B cell (primary cell): ENCODE measurements around the gene TFF1. TPM values are rescaled to one million over a fixed set of nuclear protein-coding genes. Genes with fewer than 3 reads are reported as not detected.

Experiments
- ATAC-seq: fragments of 200-7000 bp; cut with Tn5 transposase; one replicate; pipeline ENCODE4 v1.10.0; 2021; ENCODE audit warnings: low read depth, mild to moderate bottlenecking, moderate number of reproducible peaks, moderate library complexity
- CTCF ChIA-PET: fragments of 350-600 bp; sonication (Branson Sonifier 250); formaldehyde crosslinking; loops from one replicate; lab custom pipeline; 2021; ENCODE audit warnings: antibody characterized with exemption, inconsistent platforms; lab: Charles Lee
- POLR2A ChIA-PET: fragments of 350-600 bp; sonication (Branson Sonifier 250); formaldehyde crosslinking; loops from one replicate; lab custom pipeline; 2021; ENCODE audit warnings: antibody characterized with exemption; lab: Charles Lee
- DNase-seq: peaks from one replicate; pipeline ENCODE4 v3.0.0; 2013
- H2AFZ ChIP-seq: 2 replicates; pipeline ENCODE4 v1.6.1; 2012; ENCODE audit warnings: mild to moderate bottlenecking, low read depth, low read length; ENCODE audit not compliant: insufficient read depth, poor library complexity, severe bottlenecking
- H3K27ac ChIP-seq, 2 donors: 1 replicate in 1 of 2; 2 replicates in 1 of 2; pipeline ENCODE4 v1.5.1; 2012 to 2013; ENCODE audit warnings: low read length in 2 of 2, mild to moderate bottlenecking in 2 of 2, moderate library complexity in 1 of 2
- H3K27me3 ChIP-seq, 4 experiments: fragments of 200-600 bp in 1 of 4; sonication (generic) in 1 of 4; replicated peaks in 1 of 4; 1 replicate in 2 of 4; 2 replicates in 2 of 4; pipeline versions ENCODE4 v1.6.1 to v1.7.0; 2013 to 2016; ENCODE audit warnings: low read length in 3 of 4, mild to moderate bottlenecking in 2 of 4, mixed read lengths in 1 of 4, moderate library complexity in 1 of 4; ENCODE audit not compliant: insufficient read depth in 4 of 4, control insufficient read depth in 3 of 4; ENCODE audit errors: control extremely low read depth in 1 of 4
- H3K36me3 ChIP-seq, 2 experiments: replicated peaks in 1 of 2; 1 replicate in 1 of 2; 2 replicates in 1 of 2; pipeline versions ENCODE4 v1.6.1 to v1.7.1; 2013; ENCODE audit warnings: low read length in 1 of 2; ENCODE audit not compliant: insufficient read depth in 2 of 2, control insufficient read depth in 1 of 2; ENCODE audit errors: control extremely low read depth in 1 of 2, extremely low read depth in 1 of 2
- H3K4me1 ChIP-seq, 2 donors: fragments of 200-600 bp in 1 of 2; sonication (generic) in 1 of 2; 1 replicate in 1 of 2; 2 replicates in 1 of 2; pipeline versions ENCODE4 v1.5.1 to v1.6.1; 2013 to 2017; ENCODE audit warnings: low read length in 2 of 2; ENCODE audit not compliant: control insufficient read depth in 2 of 2, insufficient read depth in 2 of 2
- H3K4me2 ChIP-seq: replicated peaks from 2 replicates; pipeline ENCODE3; 2012; ENCODE audit warnings: mild to moderate bottlenecking, low read depth, low read length; ENCODE audit not compliant: poor library complexity, severe bottlenecking
- H3K4me3 ChIP-seq, 5 experiments: fragments of 200-600 bp in 1 of 5; sonication (generic) in 1 of 5; 1 replicate in 3 of 5; 2 replicates in 2 of 5; pipeline versions ENCODE4 v1.5.1 to v1.7.0; 2011 to 2016; ENCODE audit warnings: low read length in 4 of 5, mild to moderate bottlenecking in 4 of 5, low read depth in 2 of 5, control low read depth in 1 of 5, moderate library complexity in 1 of 5; ENCODE audit not compliant: insufficient read depth in 1 of 5; ENCODE audit errors: control extremely low read depth in 1 of 5, extremely low read depth in 1 of 5
- H3K79me2 ChIP-seq: fragments of 200-600 bp; sonication (generic); one replicate; pipeline ENCODE4 v1.6.0; 2016; ENCODE audit warnings: low read length; ENCODE audit not compliant: control insufficient read depth, insufficient read depth
- H3K9ac ChIP-seq: fragments of 200-600 bp; sonication (generic); 2 replicates; pipeline ENCODE4 v1.6.1; 2017; ENCODE audit warnings: mild to moderate bottlenecking, low read length, moderate library complexity
- H3K9me3 ChIP-seq, 3 donors: one replicate each; pipeline versions ENCODE4 v1.6.1 to v1.7.1; 2013; ENCODE audit warnings: low read length in 2 of 3; ENCODE audit not compliant: control insufficient read depth in 2 of 3, insufficient read depth in 1 of 3; ENCODE audit errors: control extremely low read depth in 1 of 3
- H4K20me1 ChIP-seq: 2 replicates; pipeline ENCODE4 v1.6.0; 2012; ENCODE audit warnings: mild to moderate bottlenecking, low read length; ENCODE audit not compliant: insufficient read depth, control insufficient read depth, poor library complexity, severe bottlenecking
- H3K27ac Mint-ChIP-seq: one replicate; pipeline ENCODE4 v1.8.0; 2021; ENCODE audit warnings: mixed read lengths
- H3K27me3 Mint-ChIP-seq: one replicate; pipeline ENCODE4 v1.8.0; 2021; ENCODE audit warnings: mixed read lengths
- H3K4me1 Mint-ChIP-seq: one replicate; pipeline ENCODE4 v1.8.0; 2021; ENCODE audit warnings: mixed read lengths
- H3K4me3 Mint-ChIP-seq: one replicate; pipeline ENCODE4 v1.8.0; 2021; ENCODE audit warnings: mixed read lengths
- H3K9me3 Mint-ChIP-seq: one replicate; pipeline ENCODE4 v1.8.0; 2022; ENCODE audit warnings: mixed read lengths; ENCODE audit not compliant: insufficient read depth
- EZH2 ChIP-seq: IDR thresholded peaks from 2 replicates; pipeline ENCODE4 v1.6.1; 2012; ENCODE audit warnings: borderline replicate concordance, low read depth, mild to moderate bottlenecking, moderate library complexity, low read length; ENCODE audit not compliant: insufficient read depth, poor library complexity, severe bottlenecking
- WGBS: methylation state at CpG from one replicate; pipeline ENCODE4 v1.1.5; 2013; ENCODE audit warnings: missing lambda C conversion rate; ENCODE audit not compliant: insufficient coverage; 5-methylcytosine and 5-hydroxymethylcytosine counted together
- intact Hi-C: fragments of 100-400 bp; cut with micrococcal nuclease; formaldehyde crosslinking; loops from one replicate; pipeline ENCODE4 v1.10.0; 2022
- polyA plus RNA-seq: library from polyadenylated mRNA; depleted of rRNA; stranded (reverse); fragments of >200 nt; gene quantifications from 2 replicates; pipeline ENCODE4 v1.2.3, GENCODE V29; 2012
- total RNA-seq, 2 donors: library from RNA; stranded (reverse); fragments of 120-200 nt in 1 of 2; gene quantifications; 1 replicate in 1 of 2; 2 replicates in 1 of 2; pipeline versions ENCODE4 v1.2.3 to v1.2.4, GENCODE V29; 2013 to 2022
- TF ChIP-seq, protein P1 (sequence below): fragments of 200-600 bp; IDR thresholded peaks from one replicate; pipeline ENCODE4 v1.8.0; 2022; ENCODE audit warnings: antibody characterized with exemption, mild to moderate bottlenecking

TFF1 gene
- total and polyA plus RNA-seq, 2 donors (not counting 1 experiment from before 2014, with no cell fraction given) = not detected

DNA sequence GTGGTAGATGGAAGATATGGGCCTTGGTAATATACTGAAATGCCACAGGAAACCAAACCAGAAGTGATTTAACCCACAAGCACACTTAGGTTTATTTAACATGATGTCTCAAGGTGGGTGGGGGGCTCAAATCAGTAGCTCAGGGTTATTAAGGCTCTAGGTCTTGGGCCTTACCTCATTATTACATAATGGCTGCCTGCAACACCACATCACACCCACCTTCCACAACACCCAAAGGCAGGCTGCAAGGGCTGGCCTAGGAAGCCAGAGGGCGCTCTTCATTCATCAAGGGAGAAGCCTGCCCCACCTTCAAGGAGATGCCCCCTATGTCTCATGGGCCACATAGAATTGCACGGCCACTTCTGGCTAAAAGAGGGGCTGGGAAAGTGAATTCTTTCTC, 6.0 kb downstream of the TFF1 start:
- ATAC-seq = no peak
- H3K9me3 Mint-ChIP-seq = peaks cover 4% of the 10 kb centered on the region
- H3K36me3 ChIP-seq = no peaks in the 10 kb centered on the region
- H3K27ac ChIP-seq = no peak overlapping the region
- H2AFZ ChIP-seq = no peak overlapping the region
- H3K27me3 ChIP-seq = peaks cover 0 to 17% (median 4%) of the 10 kb centered on the region in 4 experiments
- no peak overlapping the region for H3K4me2 ChIP-seq
- ChIA-PET POLR2A (no interaction called here), CTCF (interaction anchor here (1.8 kb wide), 1 partner anchor 176 kb away, joined by 11 read pairs; no protein-coding TSS in a partner anchor)
- 100% methylated on average over 1 of the region's 2 CpGs for WGBS
- peaks cover 43% of the 10 kb centered on the region for H3K27me3 Mint-ChIP-seq
- H3K9ac ChIP-seq = no peak overlapping the region
- no peaks in the 10 kb centered on the region for H3K4me1 Mint-ChIP-seq
- TF ChIP-seq EZH2 = no peak
- TF ChIP-seq, protein P1, sequence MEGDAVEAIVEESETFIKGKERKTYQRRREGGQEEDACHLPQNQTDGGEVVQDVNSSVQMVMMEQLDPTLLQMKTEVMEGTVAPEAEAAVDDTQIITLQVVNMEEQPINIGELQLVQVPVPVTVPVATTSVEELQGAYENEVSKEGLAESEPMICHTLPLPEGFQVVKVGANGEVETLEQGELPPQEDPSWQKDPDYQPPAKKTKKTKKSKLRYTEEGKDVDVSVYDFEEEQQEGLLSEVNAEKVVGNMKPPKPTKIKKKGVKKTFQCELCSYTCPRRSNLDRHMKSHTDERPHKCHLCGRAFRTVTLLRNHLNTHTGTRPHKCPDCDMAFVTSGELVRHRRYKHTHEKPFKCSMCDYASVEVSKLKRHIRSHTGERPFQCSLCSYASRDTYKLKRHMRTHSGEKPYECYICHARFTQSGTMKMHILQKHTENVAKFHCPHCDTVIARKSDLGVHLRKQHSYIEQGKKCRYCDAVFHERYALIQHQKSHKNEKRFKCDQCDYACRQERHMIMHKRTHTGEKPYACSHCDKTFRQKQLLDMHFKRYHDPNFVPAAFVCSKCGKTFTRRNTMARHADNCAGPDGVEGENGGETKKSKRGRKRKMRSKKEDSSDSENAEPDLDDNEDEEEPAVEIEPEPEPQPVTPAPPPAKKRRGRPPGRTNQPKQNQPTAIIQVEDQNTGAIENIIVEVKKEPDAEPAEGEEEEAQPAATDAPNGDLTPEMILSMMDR = no peak
- H3K4me3 Mint-ChIP-seq = no peak overlapping the region
- intact Hi-C loops = no loop called here
- no peaks in the 10 kb centered on the region for H3K79me2 ChIP-seq
- no peak for DNase-seq
- no peak overlapping the region for H3K27ac Mint-ChIP-seq
- H4K20me1 ChIP-seq = no peaks in the 10 kb centered on the region
- no peaks in the 10 kb centered on the region for H3K4me1 ChIP-seq
- no peak overlapping the region for H3K4me3 ChIP-seq
- H3K9me3 ChIP-seq = peaks cover 2 to 26% (median 9%) of the 10 kb centered on the region in 3 donors

DNA sequence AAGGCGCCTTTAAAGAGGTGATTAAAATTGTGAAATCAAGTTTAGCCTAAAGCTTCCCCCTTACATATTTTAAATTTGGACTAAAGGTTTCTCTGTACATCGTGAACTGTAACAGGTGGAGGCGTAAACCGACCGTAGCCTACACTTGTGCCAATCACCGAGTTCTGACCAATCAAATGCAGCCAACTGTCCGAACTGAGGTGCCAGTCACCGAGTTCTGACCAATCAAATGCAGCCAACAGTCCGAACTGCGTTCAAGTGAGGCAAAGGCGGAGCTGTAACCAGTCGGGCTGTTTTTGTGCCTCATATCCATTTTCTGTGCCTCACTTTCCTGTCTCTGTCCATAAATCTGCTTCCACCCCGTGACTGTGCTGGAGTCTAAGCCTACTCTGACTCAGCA, 7.4 kb downstream of the TFF1 start:
- CTCF ChIA-PET = no interaction called here
- Histone ChIP-seq H3K9ac (no peak overlapping the region), H3K4me3 (no peak overlapping the region), H3K79me2 (no peaks in the 10 kb centered on the region), H3K27ac (no peak overlapping the region), H3K4me1 (no peaks in the 10 kb centered on the region), H2AFZ (no peak overlapping the region), H3K4me2 (no peak overlapping the region), H4K20me1 (no peaks in the 10 kb centered on the region), H3K27me3 (peaks cover 0 to 17% (median 4%) of the 10 kb centered on the region in 4 experiments), H3K9me3 (peaks cover 10 to 26% (median 16%) of the 10 kb centered on the region in 3 donors), H3K36me3 (no peaks in the 10 kb centered on the region)
- ATAC-seq = no peak
- H3K4me3 Mint-ChIP-seq = no peak overlapping the region
- POLR2A ChIA-PET = no interaction called here
- DNase-seq = no peak
- H3K9me3 Mint-ChIP-seq = peaks cover 10% of the 10 kb centered on the region
- H3K27ac Mint-ChIP-seq = no peak overlapping the region
- TF ChIP-seq, protein P1 = no peak
- no peak for TF ChIP-seq EZH2
- H3K4me1 Mint-ChIP-seq = no peaks in the 10 kb centered on the region
- WGBS = 93% methylated on average over 11 of the region's 13 CpGs
- intact Hi-C loops = no loop called here
- H3K27me3 Mint-ChIP-seq = peaks cover 37% of the 10 kb centered on the region
